ENCODE data around the gene SRCIN1.

DNA sequence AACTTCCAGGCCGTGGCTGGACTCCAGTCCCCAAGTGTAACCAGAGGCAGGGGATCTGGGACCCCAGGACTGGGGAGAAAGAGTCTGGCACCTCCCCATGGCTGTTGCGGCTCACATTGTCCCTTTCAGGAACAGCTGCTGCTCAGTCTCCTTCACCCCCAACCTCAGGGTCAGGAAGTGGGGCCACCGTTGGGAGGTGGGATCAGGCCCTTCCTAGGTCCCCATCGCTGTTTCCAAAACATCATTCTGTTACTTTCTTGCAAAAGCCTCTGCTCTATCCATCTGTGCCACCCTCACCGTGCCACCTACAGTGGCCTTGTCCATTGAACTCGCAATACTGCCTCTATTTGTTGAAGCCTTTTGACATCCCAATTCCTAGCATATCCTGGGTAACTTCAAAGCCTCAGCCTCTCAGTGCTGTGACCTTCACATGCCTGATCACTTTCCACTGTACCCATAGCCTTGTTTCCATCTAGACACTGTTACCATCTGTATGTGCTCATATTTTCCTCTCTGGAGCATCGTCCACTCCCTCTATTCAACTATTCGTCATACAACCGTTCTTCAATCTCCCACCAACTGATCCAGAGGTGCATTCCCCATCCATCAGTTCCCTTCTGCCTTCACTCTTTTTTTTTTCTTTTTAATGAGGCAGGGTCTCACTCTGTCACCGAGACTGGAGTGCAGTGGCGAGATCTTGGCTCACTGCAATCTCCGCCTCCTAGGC is 15.0 kb upstream of the SRCIN1 start:
- TF ChIP-seq CTCF (conservative IDR thresholded peaks at IDR 0.05; ENCODE audit: low read depth, low read length) (no peak), EZH2phosphoT487 (IDR thresholded peaks at IDR 0.05; ENCODE audit: borderline replicate concordance, low read length) (no peak), EZH2 (IDR thresholded peaks at IDR 0.05; ENCODE audit: low read length, unreplicated experiment) (no peak)

All from PC-3 (cell line).